Keratinocyte (primary cell): ENCODE results near the gene ZNF81. TPM values are rescaled to one million over a fixed set of nuclear protein-coding genes. Genes with fewer than 3 reads are reported as not detected.
"Not testable (repeated sequence)": the region's sequence is repeated elsewhere in the genome, so short reads cannot be mapped to it uniquely, and the experiment has no call there.

Experiments used
- DNase-seq: peaks from one replicate; pipeline ENCODE4 v3.0.0-alpha.2; 2011; ENCODE audit warnings: low read depth, missing footprints, low spot score
- FAIRE-seq: peaks from 2 replicates; lab custom pipeline; 2011; peaks lifted over from hg19 to GRCh38; lab: Jason Lieb, UNC
- H2AFZ ChIP-seq: 2 replicates; pipeline ENCODE4 v1.6.0; 2012; ENCODE audit warnings: low read length, control low read depth, inconsistent platforms; ENCODE audit not compliant: control insufficient read depth
- H3K27ac ChIP-seq: 2 replicates; pipeline ENCODE4 v1.5.1; 2011; ENCODE audit warnings: low read length; ENCODE audit not compliant: control insufficient read depth, insufficient read depth
- H3K27me3 ChIP-seq: 3 replicates; pipeline ENCODE4 v1.6.0; 2011; ENCODE audit warnings: low read length; ENCODE audit not compliant: control insufficient read depth, insufficient read depth; ENCODE audit errors: extremely low read depth
- H3K36me3 ChIP-seq, 2 experiments: 2 replicates in 1 of 2; 3 replicates in 1 of 2; pipeline ENCODE4 v1.5.1; 2011; ENCODE audit warnings: low read length in 2 of 2, mild to moderate bottlenecking in 1 of 2; ENCODE audit not compliant: control insufficient read depth in 2 of 2, insufficient read depth in 2 of 2; ENCODE audit errors: extremely low read depth in 1 of 2
- H3K4me1 ChIP-seq: 3 replicates; pipeline ENCODE4 v1.5.1; 2011; ENCODE audit warnings: low read length; ENCODE audit not compliant: control insufficient read depth, insufficient read depth; ENCODE audit errors: extremely low read depth
- H3K4me2 ChIP-seq: 3 replicates; pipeline ENCODE4 v1.6.0; 2011; ENCODE audit warnings: low read depth, low read length; ENCODE audit not compliant: control insufficient read depth, insufficient read depth; ENCODE audit errors: extremely low read depth
- H3K4me3 ChIP-seq, 3 experiments: fragments of 200-600 bp in 1 of 3; sonication (generic) in 1 of 3; 2 replicates in 2 of 3; 3 replicates in 1 of 3; pipeline ENCODE4 v1.5.1; 2011 to 2016; ENCODE audit warnings: low read length in 3 of 3, mild to moderate bottlenecking in 3 of 3, control low read depth in 2 of 3, inconsistent platforms in 1 of 3, low read depth in 1 of 3, mixed read lengths in 1 of 3, mixed run types in 1 of 3, moderate library complexity in 1 of 3; ENCODE audit not compliant: control insufficient read depth in 2 of 3, insufficient read depth in 2 of 3; ENCODE audit errors: extremely low read depth in 1 of 3
- H3K79me2 ChIP-seq: 2 replicates; pipeline ENCODE4 v1.6.0; 2012; ENCODE audit warnings: low read length; ENCODE audit not compliant: control insufficient read depth, insufficient read depth
- H3K9ac ChIP-seq: 3 replicates; pipeline ENCODE4 v1.6.0; 2011; ENCODE audit warnings: low read length; ENCODE audit not compliant: control insufficient read depth, insufficient read depth; ENCODE audit errors: extremely low read depth
- H3K9me1 ChIP-seq: 3 replicates; pipeline ENCODE4 v1.6.0; 2011; ENCODE audit warnings: low read length; ENCODE audit not compliant: control insufficient read depth, insufficient read depth; ENCODE audit errors: extremely low read depth
- H3K9me3 ChIP-seq: 2 replicates; pipeline ENCODE4 v1.5.1; 2012; ENCODE audit warnings: low read depth, low read length; ENCODE audit not compliant: control insufficient read depth
- H4K20me1 ChIP-seq: 3 replicates; pipeline ENCODE4 v1.6.0; 2011; ENCODE audit warnings: low read length; ENCODE audit not compliant: control insufficient read depth, insufficient read depth; ENCODE audit errors: extremely low read depth
- CTCF ChIP-seq, 3 experiments: IDR thresholded peaks in 1 of 3; conservative IDR thresholded peaks in 1 of 3; optimal IDR thresholded peaks in 1 of 3; 2 replicates in 2 of 3; 3 replicates in 1 of 3; pipeline versions ENCODE3 to v1.5.1; 2011; ENCODE audit warnings: low read length in 3 of 3, mild to moderate bottlenecking in 3 of 3, moderate library complexity in 2 of 3, control low read depth in 1 of 3, inconsistent platforms in 1 of 3; ENCODE audit not compliant: insufficient read depth in 2 of 3; ENCODE audit errors: extremely low read depth in 1 of 3
- EZH2 ChIP-seq: IDR thresholded peaks from one replicate; pipeline ENCODE4 v1.6.1; 2012; ENCODE audit warnings: inconsistent platforms, mild to moderate bottlenecking, low read length, moderate library complexity
- dilution Hi-C: fragments of 300-500 bp; cut with MboI; formaldehyde crosslinking; loops from one replicate; pipeline ENCODE4 v1.7.0; 2020; ENCODE audit warnings: low sequenced_read_pairs; ENCODE audit not compliant: extremely low pct_ligation_motif_present
- polyA plus RNA-seq, 5 experiments: library from polyadenylated mRNA; depleted of rRNA in 3 of 5; stranded (reverse) in 3 of 5; stranded (forward) in 1 of 5; unstranded in 1 of 5; fragments of >200 nt; gene quantifications; 1 replicate in 1 of 5; 2 replicates in 3 of 5; 3 replicates in 1 of 5; pipeline versions ENCODE4 v1.2.1 to v1.2.3, GENCODE V29; 2011 to 2012; ENCODE audit warnings: missing spikeins in 2 of 5, low read depth in 1 of 5, low replicate concordance in 1 of 5

The ZNF81 gene
- polyA plus RNA-seq, 1 donor (not counting 4 experiments of a cell fraction or from before 2014, with no cell fraction given), result 5.0 TPM

- DNase-seq, H3K9ac ChIP-seq, H4K20me1 ChIP-seq, H3K9me1 ChIP-seq, FAIRE-seq, H3K4me2 ChIP-seq, dilution Hi-C loops, H3K4me1 ChIP-seq, H3K79me2 ChIP-seq, H3K27ac ChIP-seq, H3K36me3 ChIP-seq, H2AFZ ChIP-seq, H3K4me3 ChIP-seq, H3K27me3 ChIP-seq, H3K9me3 ChIP-seq: not testable (repeated sequence)
Measured at GRCh38 chrX:47806415-47807271, 30.1 kb upstream of the ZNF81 start.

- FAIRE-seq, H3K9me3 ChIP-seq, H3K9ac ChIP-seq, H2AFZ ChIP-seq, H3K9me1 ChIP-seq, H3K4me3 ChIP-seq, H3K27ac ChIP-seq, dilution Hi-C loops, H4K20me1 ChIP-seq, H3K36me3 ChIP-seq, H3K4me1 ChIP-seq, H3K4me2 ChIP-seq, H3K27me3 ChIP-seq, DNase-seq, H3K79me2 ChIP-seq: not testable (repeated sequence)
Measured at GRCh38 chrX:47807272-47807538, 29.5 kb upstream of the ZNF81 start.

GRCh38 chrX:47807548-47807947, 29.2 kb upstream of the ZNF81 start:
- dilution Hi-C loops, result no loop called here
- no peaks in the 10 kb centered on the region for H3K79me2 ChIP-seq
- H3K4me1 ChIP-seq, result no peaks in the 10 kb centered on the region
- H3K9ac ChIP-seq, result no peak overlapping the region
- H3K27me3 ChIP-seq, result no peaks in the 10 kb centered on the region
- no peaks in the 10 kb centered on the region for H3K9me1 ChIP-seq
- H3K4me3 ChIP-seq, result no peak overlapping the region
- no peaks in the 10 kb centered on the region for H3K9me3 ChIP-seq
- no peaks in the 10 kb centered on the region for H4K20me1 ChIP-seq
- DNase-seq, result no peak
- FAIRE-seq, result no peak
- no peak overlapping the region for H3K27ac ChIP-seq
- no peaks in the 10 kb centered on the region for H3K36me3 ChIP-seq
- H3K4me2 ChIP-seq, result no peak overlapping the region
- no peak overlapping the region for H2AFZ ChIP-seq
- TF ChIP-seq EZH2 (no peak), CTCF (optimal IDR thresholded peaks at IDR 0.05 in 1 of 3, IDR thresholded peaks at IDR 0.05 in 1 of 3, conservative IDR thresholded peaks at IDR 0.05 in 1 of 3; ENCODE audit: extremely low read depth in 1 of 3, insufficient read depth in 2 of 3, low read length in 3 of 3) (no peak)
